LNCaP clone FGC (cell line): ENCODE results near the gene PIH1D2.
A peak's percentile ranks its signal among the peaks of the same experiment; 100 is the strongest.

Experiments used
- DNase-seq: peaks from one replicate; pipeline ENCODE4 v3.0.0-alpha.2; 2011; ENCODE audit warnings: low read depth
- H3K4me3 ChIP-seq: 2 replicates; pipeline ENCODE4 v1.5.1; 2011; ENCODE audit warnings: mild to moderate bottlenecking, low read depth, low read length, control low read depth
- TF ChIP-seq, protein P1 (sequence below): IDR thresholded peaks from 2 replicates; pipeline ENCODE4 v1.5.1; 2012; ENCODE audit warnings: mild to moderate bottlenecking; ENCODE audit not compliant: control insufficient read depth, insufficient read depth; ENCODE audit errors: extremely low read depth

PIH1D2 gene, protein sequence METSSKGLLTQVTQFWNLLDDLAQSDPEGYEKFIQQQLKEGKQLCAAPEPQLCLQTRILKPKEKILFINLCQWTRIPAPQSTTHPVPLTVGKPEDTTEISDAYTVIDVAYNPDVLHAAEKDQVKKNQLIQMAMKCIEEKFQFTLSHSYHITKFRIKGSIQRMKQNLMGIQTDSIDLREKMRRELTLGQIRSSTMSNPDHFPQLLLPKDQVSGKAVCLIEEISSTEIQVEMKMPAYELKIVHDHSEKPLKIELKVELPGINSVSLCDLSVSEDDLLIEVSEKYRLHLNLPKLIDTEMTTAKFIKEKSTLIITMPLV

DNA sequence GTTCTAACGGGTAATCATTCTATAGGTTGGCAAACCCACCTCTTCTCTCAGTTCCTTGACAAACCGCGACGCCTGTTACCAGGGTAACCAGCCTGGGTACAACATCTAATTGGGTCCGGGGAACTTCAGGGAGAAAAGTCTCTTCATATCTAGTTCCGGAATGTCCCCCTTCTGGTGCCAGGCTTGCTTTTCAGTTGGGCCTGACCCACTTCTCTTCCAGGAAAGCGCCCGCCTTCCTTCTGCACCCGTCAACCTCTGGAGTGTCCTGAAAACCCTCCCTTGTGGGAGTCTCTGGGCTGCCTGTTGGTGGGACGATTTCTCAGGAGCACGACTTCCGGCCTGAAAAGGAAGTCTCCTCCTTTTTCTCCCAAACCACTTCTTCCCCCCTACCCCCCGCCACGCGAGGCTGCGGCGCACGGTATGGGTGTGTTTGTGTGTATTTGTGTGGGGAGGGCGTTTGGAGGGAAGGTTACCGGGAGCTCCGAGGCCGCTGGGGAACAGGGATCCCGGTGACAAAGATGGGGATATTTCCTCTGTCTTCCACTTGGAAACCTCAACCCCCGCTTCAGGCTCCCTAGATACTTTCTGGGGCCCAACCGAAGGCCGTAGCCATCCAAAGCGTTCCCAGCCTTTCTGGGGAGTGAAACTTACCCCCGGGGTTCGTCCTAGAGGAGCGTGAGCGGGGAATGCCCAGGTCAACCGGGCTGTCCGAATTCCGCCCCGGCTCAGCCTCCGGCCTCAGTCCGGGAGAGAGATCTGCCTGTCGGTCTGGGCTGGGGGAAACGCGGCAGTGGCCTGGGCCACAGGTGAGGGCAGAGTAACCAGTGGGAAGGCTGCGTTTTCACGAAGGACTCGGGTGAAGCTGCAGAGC, at the start of gene PIH1D2, which contains the start of gene NKAPD1:
TSS of gene PIH1D2 (minus strand) at position 77 of the 871 bp plus-strand sequence. CDS start 843 bp downstream, outside the sequence.
TSS of gene NKAPD1 (plus strand) at position 359 of the 871 bp plus-strand sequence. CDS start 1,276 bp downstream, outside the sequence.
- DNase-seq = peak; percentile 70
- H3K4me3 ChIP-seq = peak within 1 kb of the TSS; percentile 72
- TF ChIP-seq, protein P1, sequence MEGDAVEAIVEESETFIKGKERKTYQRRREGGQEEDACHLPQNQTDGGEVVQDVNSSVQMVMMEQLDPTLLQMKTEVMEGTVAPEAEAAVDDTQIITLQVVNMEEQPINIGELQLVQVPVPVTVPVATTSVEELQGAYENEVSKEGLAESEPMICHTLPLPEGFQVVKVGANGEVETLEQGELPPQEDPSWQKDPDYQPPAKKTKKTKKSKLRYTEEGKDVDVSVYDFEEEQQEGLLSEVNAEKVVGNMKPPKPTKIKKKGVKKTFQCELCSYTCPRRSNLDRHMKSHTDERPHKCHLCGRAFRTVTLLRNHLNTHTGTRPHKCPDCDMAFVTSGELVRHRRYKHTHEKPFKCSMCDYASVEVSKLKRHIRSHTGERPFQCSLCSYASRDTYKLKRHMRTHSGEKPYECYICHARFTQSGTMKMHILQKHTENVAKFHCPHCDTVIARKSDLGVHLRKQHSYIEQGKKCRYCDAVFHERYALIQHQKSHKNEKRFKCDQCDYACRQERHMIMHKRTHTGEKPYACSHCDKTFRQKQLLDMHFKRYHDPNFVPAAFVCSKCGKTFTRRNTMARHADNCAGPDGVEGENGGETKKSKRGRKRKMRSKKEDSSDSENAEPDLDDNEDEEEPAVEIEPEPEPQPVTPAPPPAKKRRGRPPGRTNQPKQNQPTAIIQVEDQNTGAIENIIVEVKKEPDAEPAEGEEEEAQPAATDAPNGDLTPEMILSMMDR = no peak

DNA sequence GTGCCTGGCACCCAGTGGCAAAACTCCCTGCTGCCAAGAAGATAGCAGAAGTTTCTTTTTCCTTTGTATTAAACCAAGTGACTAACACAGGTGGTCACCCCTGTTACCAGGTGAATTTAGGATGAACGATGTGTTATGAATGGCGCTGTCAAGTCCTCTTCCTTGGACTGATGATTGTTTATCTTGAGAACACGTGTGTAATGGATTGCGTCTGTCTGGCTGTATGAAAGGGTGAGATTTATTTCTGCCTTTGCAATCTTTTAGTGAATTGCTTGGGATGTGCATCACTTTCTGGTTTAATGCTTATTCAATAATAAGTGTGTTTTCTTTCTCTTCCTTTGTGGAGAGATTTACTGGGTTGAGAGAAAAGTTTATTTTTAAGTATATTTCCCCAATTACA, 49.3 kb upstream of the PIH1D2 start:
- TF ChIP-seq, protein P1 = no peak
- no peak for DNase-seq
- H3K4me3 ChIP-seq = no peak overlapping the region

DNA sequence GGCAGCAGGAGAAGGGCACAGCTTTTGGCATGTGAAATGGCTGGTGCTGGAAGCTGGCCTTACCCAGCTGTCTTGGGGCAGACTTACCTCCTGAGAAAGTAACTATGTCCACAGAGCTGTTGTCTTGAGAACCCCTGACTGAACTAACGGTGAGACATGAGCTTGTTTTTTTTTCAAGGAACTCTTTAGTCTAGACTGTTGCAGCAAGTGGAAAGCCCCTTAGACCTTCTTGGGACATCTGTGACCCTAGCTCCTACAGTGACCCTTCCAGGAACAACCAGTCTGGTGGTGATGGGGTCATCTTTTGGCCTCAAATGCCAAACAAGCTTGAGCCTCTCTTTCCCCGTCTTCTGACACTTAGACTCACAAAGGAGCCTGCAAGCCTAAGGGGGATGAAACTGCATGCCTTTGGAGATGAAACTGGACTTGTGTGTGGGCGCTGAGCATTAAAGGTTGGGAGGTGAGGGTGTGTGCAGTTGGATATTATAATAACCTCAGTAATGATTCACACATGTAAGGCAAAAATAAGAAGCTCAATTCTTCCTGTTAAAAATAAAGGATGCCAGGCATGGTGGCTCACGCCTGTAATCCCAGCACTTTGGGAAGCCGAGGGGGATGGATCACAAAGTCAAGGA, 48.3 kb upstream of the PIH1D2 start:
- DNase-seq = no peak
- TF ChIP-seq, protein P1 = no peak
- H3K4me3 ChIP-seq = no peak overlapping the region

DNA sequence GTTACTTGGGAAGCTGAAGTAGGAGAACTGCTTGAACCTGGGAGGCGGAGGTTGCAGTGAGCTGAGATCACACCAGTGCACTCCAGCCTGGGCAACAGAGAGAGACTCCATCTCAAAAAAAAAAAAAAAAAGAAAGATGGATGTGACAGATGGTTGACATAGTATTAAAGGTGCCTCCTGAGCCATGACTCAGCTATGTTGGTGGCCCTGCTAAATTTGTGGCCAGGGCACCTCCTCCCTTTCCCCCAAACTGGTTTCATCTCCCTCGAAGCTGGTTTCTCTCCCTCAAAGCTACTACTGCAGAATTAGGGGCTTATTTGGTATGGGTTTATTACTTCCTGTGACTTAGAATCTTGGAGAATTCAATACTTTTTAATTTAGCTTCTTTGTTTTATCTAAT, 44.4 kb upstream of the PIH1D2 start:
- DNase-seq = no peak
- TF ChIP-seq, protein P1 = no peak
- H3K4me3 ChIP-seq = no peak overlapping the region

DNA sequence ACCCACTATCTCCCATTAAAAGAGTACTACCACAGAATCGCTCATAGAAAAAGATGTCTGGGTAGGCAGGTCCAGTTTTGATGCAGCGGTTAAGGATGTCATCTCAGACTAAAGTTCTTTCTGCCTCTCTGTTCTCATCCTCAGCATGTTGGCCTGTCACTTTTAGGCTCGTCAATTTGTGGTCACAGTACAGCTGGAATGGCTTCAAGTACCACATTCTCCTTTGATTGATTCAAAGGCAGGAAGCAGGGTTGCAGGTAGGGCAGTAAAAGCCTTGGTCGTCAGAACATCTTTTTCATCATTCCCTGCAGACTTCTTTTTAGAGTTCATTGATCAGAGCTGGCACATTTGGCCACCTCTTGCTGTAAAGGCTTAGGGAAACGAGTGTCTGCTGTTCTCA, 41.6 kb upstream of the PIH1D2 start:
- TF ChIP-seq, protein P1 = no peak
- H3K4me3 ChIP-seq = no peak overlapping the region
- no peak for DNase-seq

DNA sequence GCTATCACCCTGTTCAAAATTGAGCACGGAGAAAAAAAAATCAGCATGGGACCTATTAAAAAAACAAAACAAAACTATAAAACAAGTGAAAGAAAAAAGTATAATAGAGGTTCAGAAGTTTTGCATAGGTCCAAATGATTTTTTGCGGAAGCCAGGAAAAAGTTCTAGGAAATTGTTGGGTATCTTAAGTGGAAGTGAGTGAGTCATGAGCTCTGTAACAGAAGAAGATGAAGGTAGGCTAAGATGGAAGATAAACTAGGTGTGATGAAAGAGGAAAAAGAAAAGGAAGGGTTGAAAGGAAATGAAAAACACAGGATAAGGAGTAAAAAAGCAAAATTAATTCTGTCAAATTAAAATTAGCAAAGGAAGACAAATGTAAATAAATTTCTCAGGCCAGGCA, 40.6 kb upstream of the PIH1D2 start:
- DNase-seq = no peak
- TF ChIP-seq, protein P1 = no peak

More for the DNA sequence above, 40.6 kb upstream of the PIH1D2 start:
- no peak overlapping the region for H3K4me3 ChIP-seq
